OCI-LY3 (cell line): Measurements from ENCODE around the gene METTL16.

Experiments used
- CTCF ChIP-seq: fragments of 200-600, 300-600 bp; sonication (generic); IDR thresholded peaks from 2 replicates; pipeline ENCODE4 v1.5.1; 2014; ENCODE audit warnings: antibody characterized with exemption, low read length, low read depth
- EZH2phosphoT487 ChIP-seq: fragments of 200-600 bp; shearing (Covaris generic); IDR thresholded peaks from 2 replicates; pipeline ENCODE4 v1.6.1; 2018; ENCODE audit warnings: antibody characterized with exemption, mixed run types, low read depth

- TF ChIP-seq CTCF: no peak
- no peak for TF ChIP-seq EZH2phosphoT487
These were observed 40.2 kb upstream of the METTL16 start for GRCh38 chr17:2551928-2552327.
